Ovary (tissue), 3 donors: ENCODE results near the gene URB2.

Experiments used
- CTCF ChIP-seq, 3 donors: fragments of 450-650 bp in 2 of 3; fragments of 200-600 bp in 1 of 3; IDR thresholded peaks; one replicate each; pipeline versions ENCODE4 v1.5.1 to v1.8.0; 2016 to 2022; ENCODE audit warnings: antibody characterized with exemption in 3 of 3, mild to moderate bottlenecking in 1 of 3
- EP300 ChIP-seq: sonication (generic); formaldehyde crosslinking; IDR thresholded peaks from one replicate; pipeline ENCODE4 v1.6.1; 2017; ENCODE audit warnings: antibody characterized with exemption
- POLR2A ChIP-seq: fragments of 450-650 bp; IDR thresholded peaks from one replicate; pipeline ENCODE4 v1.6.1; 2017; ENCODE audit warnings: antibody characterized with exemption, mild to moderate bottlenecking, moderate library complexity
- donor health status: DM: no; HTN: no; CAD: no.

GRCh38 chr1:229674042-229674441 is 48.0 kb downstream of the URB2 start:
- TF ChIP-seq CTCF (IDR thresholded peaks at IDR 0.05) = no peak
- no peak for TF ChIP-seq POLR2A
- TF ChIP-seq EP300 = no peak
